Measurements from ENCODE around the gene MAG.
A peak's percentile ranks its signal among the peaks of the same experiment; 100 is the strongest.

Gene MAG

GRCh38 chr19:35316560-35316959 lies 24.6 kb downstream of the MAG start:
- no peak overlapping the region for H3K4me3 ChIP-seq (ENCODE audit: low read depth, low read length)
- in situ Hi-C loops (cut with HindIII; ENCODE audit: low sequenced_read_pairs) = no loop called here
- DNase-seq (ENCODE audit: low read depth, low spot score) = no peak
- TF ChIP-seq CTCF (IDR thresholded peaks at IDR 0.05; ENCODE audit: low read depth, low read length) = no peak

GRCh38 chr19:35317464-35318043 lies 25.6 kb downstream of the MAG start:
- no peak overlapping the region for H3K4me3 ChIP-seq (ENCODE audit: low read depth, low read length)
- no peak for DNase-seq (ENCODE audit: low read depth, low spot score)
- no peak for TF ChIP-seq CTCF (IDR thresholded peaks at IDR 0.05; ENCODE audit: low read depth, low read length)
- in situ Hi-C loops (cut with HindIII; ENCODE audit: low sequenced_read_pairs) = no loop called here

GRCh38 chr19:35318679-35319448 lies 26.9 kb downstream of the MAG start:
- H3K4me3 ChIP-seq (ENCODE audit: low read depth, low read length) = no peak overlapping the region
- TF ChIP-seq CTCF (IDR thresholded peaks at IDR 0.05; ENCODE audit: low read depth, low read length) = no peak
- in situ Hi-C loops (cut with HindIII; ENCODE audit: low sequenced_read_pairs) = no loop called here
- DNase-seq (ENCODE audit: low read depth, low spot score) = peak; percentile 14

- no peak for DNase-seq (ENCODE audit: low read depth, low spot score)
- H3K4me3 ChIP-seq (ENCODE audit: low read depth, low read length) = no peak overlapping the region
- in situ Hi-C loops (cut with HindIII; ENCODE audit: low sequenced_read_pairs) = no loop called here
These were observed 28.2 kb downstream of the MAG start for GRCh38 chr19:35320065-35320713.

GRCh38 chr19:35321291-35321690 lies 29.3 kb downstream of the MAG start:
- H3K4me3 ChIP-seq (ENCODE audit: low read depth, low read length) = no peak overlapping the region
- in situ Hi-C loops (cut with HindIII; ENCODE audit: low sequenced_read_pairs) = no loop called here
- DNase-seq (ENCODE audit: low read depth, low spot score) = no peak
- no peak for TF ChIP-seq CTCF (IDR thresholded peaks at IDR 0.05; ENCODE audit: low read depth, low read length)

More at GRCh38 chr19:35320065-35320713, 28.2 kb downstream of the MAG start:
- TF ChIP-seq CTCF (IDR thresholded peaks at IDR 0.05; ENCODE audit: low read depth, low read length) = no peak

GRCh38 chr19:35322014-35322413 lies 30.1 kb downstream of the MAG start:
- no peak for DNase-seq (ENCODE audit: low read depth, low spot score)
- in situ Hi-C loops (cut with HindIII; ENCODE audit: low sequenced_read_pairs) = no loop called here
- H3K4me3 ChIP-seq (ENCODE audit: low read depth, low read length) = no peak overlapping the region
- TF ChIP-seq CTCF (IDR thresholded peaks at IDR 0.05; ENCODE audit: low read depth, low read length) = no peak
